Measurements from ENCODE around the gene SIRPB2. TPM values are rescaled to one million over a fixed set of nuclear protein-coding genes. Genes with fewer than 3 reads are reported as not detected.
A peak's percentile ranks its signal among the peaks of the same experiment; 100 is the strongest.

The SIRPB2 gene
- polyA plus RNA-seq, 2 donors: 0.41 to 0.75 TPM

DNA sequence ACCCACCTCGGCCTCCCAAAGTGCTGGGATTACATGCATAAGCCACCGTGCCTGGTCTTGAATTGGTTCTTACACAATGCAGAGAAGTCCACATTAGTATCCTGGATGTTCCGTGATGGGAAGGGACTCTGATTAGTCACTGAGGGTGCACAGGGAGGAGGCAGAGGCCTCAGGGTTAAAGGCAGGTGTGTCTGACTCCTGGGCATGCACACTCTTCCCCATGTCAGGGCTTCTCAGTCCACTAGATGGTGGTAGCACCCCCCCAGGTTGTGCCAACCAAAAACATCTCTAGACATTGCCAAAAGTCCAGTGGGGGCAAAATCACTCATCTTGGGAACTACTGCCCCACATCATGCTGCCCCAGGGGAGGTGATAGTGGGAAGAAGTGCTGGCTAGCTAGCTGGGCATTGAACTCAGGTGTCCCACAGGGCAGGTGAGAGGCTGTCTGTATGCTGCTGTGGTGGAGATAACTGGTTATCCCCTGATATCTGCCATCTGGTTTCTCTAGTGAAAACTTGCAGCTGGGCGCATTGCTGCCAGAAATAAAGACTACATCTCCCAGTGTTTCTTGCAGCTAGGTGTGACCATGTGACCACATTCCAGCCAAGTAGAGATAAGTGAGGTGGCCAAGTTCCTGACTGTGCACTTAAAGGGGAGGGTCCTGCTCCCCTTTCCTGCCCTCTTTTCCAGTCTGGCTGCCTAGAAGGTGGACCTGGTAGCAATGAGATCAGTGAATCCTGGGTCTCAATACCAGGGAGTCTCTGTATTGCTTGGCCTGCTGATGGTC, 16.2 kb downstream of the SIRPB2 start:
- H3K36me3 ChIP-seq (ENCODE audit: control insufficient read depth in 2 of 2, insufficient read depth in 2 of 2, low read length in 1 of 2): no peaks in the 10 kb centered on the region
- H3K9me3 ChIP-seq (ENCODE audit: control insufficient read depth in 2 of 2, insufficient read depth in 1 of 2, low read depth in 1 of 2, low read length in 1 of 2): no peaks in the 10 kb centered on the region
- peak overlapping the region; percentile 50 to 75 for H3K27ac ChIP-seq (ENCODE audit: low read depth in 2 of 2, low read length in 1 of 2)
- H3K4me3 ChIP-seq (ENCODE audit: low read depth in 1 of 2, low read length in 2 of 2): no peak overlapping the region
- no peaks in the 10 kb centered on the region for H3K27me3 ChIP-seq (ENCODE audit: control insufficient read depth in 1 of 2, insufficient read depth in 2 of 2, low read length in 2 of 2)
- H3K4me1 ChIP-seq (ENCODE audit: control insufficient read depth in 2 of 2, insufficient read depth in 2 of 2, low read length in 1 of 2): peaks cover 0 to 7% of the 10 kb centered on the region in 2 donors
- 51 to 59% methylated on average over 4 of the region's 4 CpGs for WGBS, 2 donors

DNA sequence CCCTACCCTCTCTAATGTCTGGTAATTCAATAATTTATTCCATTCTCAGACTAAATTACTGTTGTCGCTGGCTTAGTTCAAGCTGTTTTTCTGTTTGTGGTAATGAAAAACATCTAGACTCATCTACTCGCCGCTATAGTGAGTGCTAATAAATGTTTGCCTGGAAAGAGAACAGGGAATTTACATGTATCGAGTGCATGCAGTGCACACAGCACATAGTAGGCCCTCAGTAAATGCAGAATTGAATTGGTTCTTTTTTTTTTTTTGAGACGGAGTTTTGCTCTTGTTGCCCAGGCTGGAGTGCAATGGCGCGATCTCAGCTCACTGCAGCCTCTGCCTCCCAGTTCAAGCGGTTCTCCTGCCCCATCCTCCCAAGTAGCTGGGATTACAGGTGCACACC, 16.9 kb downstream of the SIRPB2 start:
- H3K27me3 ChIP-seq (ENCODE audit: control insufficient read depth in 1 of 2, insufficient read depth in 2 of 2, low read length in 2 of 2): no peaks in the 10 kb centered on the region
- no peak overlapping the region for H3K27ac ChIP-seq (ENCODE audit: low read depth in 2 of 2, low read length in 1 of 2)
- no peaks in the 10 kb centered on the region for H3K9me3 ChIP-seq (ENCODE audit: control insufficient read depth in 2 of 2, insufficient read depth in 1 of 2, low read depth in 1 of 2, low read length in 1 of 2)
- 94 to 97% methylated on average over 8 of the region's 8 CpGs for WGBS, 2 donors
- no peaks in the 10 kb centered on the region for H3K36me3 ChIP-seq (ENCODE audit: control insufficient read depth in 2 of 2, insufficient read depth in 2 of 2, low read length in 1 of 2)
- H3K4me1 ChIP-seq (ENCODE audit: control insufficient read depth in 2 of 2, insufficient read depth in 2 of 2, low read length in 1 of 2): peaks cover 0 to 9% of the 10 kb centered on the region in 2 donors
- no peak overlapping the region for H3K4me3 ChIP-seq (ENCODE audit: low read depth in 1 of 2, low read length in 2 of 2)

DNA sequence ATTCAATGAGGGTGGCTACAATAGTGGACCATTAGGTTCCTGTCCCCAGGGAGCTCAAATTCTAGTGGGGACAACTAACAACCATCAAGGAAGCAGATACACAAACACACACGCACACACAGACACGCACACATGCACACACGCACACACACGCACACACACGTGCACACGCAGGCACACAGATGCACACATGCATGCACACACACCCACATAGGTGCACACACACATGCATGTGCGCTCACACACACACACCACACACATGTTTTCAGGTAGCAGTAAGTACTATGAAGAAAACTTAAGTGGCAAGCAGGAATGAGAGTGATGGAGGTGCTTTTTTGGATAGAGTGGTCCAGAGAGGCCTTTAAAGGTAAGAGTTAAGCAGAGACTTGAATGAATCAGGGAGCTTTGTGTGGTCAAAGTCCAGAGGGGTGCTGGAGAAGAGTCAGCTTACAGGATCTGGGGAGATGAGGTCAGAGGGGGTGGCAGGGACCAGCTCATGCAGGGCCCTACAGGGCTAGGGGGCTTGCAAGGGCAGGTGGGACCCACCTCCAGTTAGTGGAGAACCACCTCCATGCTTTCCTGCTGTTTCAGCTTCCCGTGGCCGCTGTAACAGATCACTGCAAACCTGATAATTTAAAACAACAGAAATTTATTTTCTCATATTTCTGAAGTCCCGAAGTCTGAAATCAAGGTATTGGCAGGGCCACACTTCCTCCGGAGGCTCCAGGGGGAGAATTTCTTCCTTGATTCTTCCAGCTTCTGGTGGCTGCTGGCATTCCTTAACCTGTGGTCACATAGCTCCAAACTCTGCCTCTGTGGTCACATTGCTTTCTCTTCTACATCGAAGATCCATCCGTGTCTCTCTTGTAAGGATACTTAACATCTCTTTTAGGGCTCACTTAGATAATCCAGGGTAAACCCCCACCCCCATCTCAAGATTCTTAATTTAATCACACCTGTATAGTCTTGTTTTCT, 17.7 kb downstream of the SIRPB2 start:
- H3K27ac ChIP-seq (ENCODE audit: low read depth in 2 of 2, low read length in 1 of 2): no peak overlapping the region
- WGBS, 2 donors: 84 to 89% methylated on average over 13 of the region's 13 CpGs
- no peak overlapping the region for H3K4me3 ChIP-seq (ENCODE audit: low read depth in 1 of 2, low read length in 2 of 2)

DNA sequence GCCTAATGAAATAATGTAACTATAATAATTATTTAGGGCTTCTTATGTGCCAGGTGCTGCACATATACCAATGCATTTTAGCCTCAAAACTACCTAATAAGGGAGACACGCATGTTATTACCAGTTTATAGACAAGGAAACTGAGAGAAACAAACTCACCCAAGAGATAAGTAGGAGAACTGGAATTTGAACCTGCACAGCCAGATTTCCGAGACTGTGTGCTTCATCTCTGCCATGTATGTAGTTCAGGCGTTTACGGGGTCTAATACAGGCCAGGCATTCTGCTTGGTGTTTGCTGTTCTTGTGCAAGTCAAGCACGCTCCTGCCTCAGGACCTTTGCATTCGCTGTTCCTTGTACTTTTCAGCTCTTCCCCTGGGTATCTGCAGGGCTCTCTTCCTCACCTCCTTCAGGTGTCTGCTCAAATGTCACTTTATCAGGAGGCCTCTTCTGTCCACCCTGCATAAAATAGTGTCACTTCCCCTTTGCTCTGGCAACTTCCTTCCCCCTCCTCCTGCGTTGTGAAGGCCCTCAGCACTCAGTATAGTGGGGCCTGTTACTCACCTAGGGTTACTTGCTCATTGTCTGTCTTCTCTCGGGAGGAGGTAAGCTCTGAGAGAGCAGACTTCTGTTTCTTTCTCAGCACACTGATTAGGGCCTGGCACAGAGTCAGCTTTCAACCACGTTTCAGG, 18.5 kb downstream of the SIRPB2 start:
- Histone ChIP-seq H3K36me3 (ENCODE audit: control insufficient read depth in 2 of 2, insufficient read depth in 2 of 2, low read length in 1 of 2) (no peaks in the 10 kb centered on the region), H3K27ac (ENCODE audit: low read depth in 2 of 2, low read length in 1 of 2) (peak overlapping the region; percentile 30 to 40), H3K9me3 (ENCODE audit: control insufficient read depth in 2 of 2, insufficient read depth in 1 of 2, low read depth in 1 of 2, low read length in 1 of 2) (no peaks in the 10 kb centered on the region), H3K27me3 (ENCODE audit: control insufficient read depth in 1 of 2, insufficient read depth in 2 of 2, low read length in 2 of 2) (no peaks in the 10 kb centered on the region), H3K4me1 (ENCODE audit: control insufficient read depth in 2 of 2, insufficient read depth in 2 of 2, low read length in 1 of 2) (peaks cover 0 to 6% of the 10 kb centered on the region in 2 donors), H3K4me3 (ENCODE audit: low read depth in 1 of 2, low read length in 2 of 2) (no peak overlapping the region)
- WGBS, 2 donors: 62 to 63% methylated on average over 9 of the region's 9 CpGs

More for the DNA sequence above, 17.7 kb downstream of the SIRPB2 start:
- no peaks in the 10 kb centered on the region for H3K27me3 ChIP-seq (ENCODE audit: control insufficient read depth in 1 of 2, insufficient read depth in 2 of 2, low read length in 2 of 2)
- H3K4me1 ChIP-seq (ENCODE audit: control insufficient read depth in 2 of 2, insufficient read depth in 2 of 2, low read length in 1 of 2): peaks cover 0 to 9% of the 10 kb centered on the region in 2 donors
- H3K9me3 ChIP-seq (ENCODE audit: control insufficient read depth in 2 of 2, insufficient read depth in 1 of 2, low read depth in 1 of 2, low read length in 1 of 2): no peaks in the 10 kb centered on the region
- H3K36me3 ChIP-seq (ENCODE audit: control insufficient read depth in 2 of 2, insufficient read depth in 2 of 2, low read length in 1 of 2): no peaks in the 10 kb centered on the region

DNA sequence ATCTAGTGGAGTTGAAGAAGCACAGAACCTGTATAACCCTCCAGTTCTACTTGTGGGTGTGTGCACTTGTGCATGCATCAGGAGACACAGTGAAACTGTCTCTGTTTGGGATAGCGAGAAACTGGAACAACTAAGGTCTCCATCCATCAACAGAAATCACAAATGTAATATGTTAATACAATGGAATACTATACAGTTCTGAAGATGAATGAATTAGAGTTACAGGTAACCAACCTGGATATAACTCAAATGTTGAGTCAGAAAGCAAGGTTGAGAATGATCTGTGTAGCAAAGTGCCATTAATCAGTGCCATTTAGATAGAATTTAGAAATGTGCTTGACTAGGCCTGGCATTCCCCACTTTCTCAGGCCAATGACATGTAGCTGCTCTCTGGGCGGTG, 20.0 kb downstream of the SIRPB2 start:
- no peaks in the 10 kb centered on the region for H3K27me3 ChIP-seq (ENCODE audit: control insufficient read depth in 1 of 2, insufficient read depth in 2 of 2, low read length in 2 of 2)
- no peaks in the 10 kb centered on the region for H3K36me3 ChIP-seq (ENCODE audit: control insufficient read depth in 2 of 2, insufficient read depth in 2 of 2, low read length in 1 of 2)
- 95 to 100% methylated on average over 2 of the region's 2 CpGs for WGBS, 2 donors
- peaks cover 0 to 10% of the 10 kb centered on the region in 2 donors for H3K4me1 ChIP-seq (ENCODE audit: control insufficient read depth in 2 of 2, insufficient read depth in 2 of 2, low read length in 1 of 2)
- no peak overlapping the region for H3K27ac ChIP-seq (ENCODE audit: low read depth in 2 of 2, low read length in 1 of 2)
- no peak overlapping the region for H3K4me3 ChIP-seq (ENCODE audit: low read depth in 1 of 2, low read length in 2 of 2)
- no peaks in the 10 kb centered on the region for H3K9me3 ChIP-seq (ENCODE audit: control insufficient read depth in 2 of 2, insufficient read depth in 1 of 2, low read depth in 1 of 2, low read length in 1 of 2)

DNA sequence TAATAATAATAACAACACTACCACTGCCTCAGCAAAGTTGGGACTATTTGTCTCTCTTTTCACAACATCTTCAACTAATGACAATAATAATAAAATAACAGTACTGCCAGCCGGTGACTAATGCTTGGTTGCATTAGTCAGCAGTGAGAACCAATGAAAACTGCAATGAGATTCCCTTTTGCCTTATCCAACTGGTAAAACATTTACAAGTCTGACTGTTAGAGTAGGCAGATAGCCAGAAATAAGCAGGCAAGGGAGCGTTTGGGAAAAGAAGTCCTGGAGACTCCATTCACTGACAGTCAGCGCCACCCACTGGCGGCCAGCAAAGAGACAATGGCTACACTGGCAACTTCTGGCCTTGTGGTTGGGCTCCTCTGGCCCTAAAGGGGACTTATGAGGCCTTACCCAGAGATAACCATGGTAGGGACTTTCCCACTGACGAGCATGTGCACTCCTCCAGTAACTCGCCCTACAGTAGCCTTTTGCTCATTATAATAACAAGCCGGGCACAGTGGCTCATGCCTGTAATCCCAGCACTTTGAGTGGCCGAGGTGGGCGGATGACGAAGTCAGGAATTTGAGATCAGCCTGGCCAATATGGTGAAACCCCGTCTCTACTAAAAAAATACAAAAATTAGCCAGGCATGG, 21.2 kb downstream of the SIRPB2 start:
- peaks cover 5 to 13% of the 10 kb centered on the region in 2 donors for H3K4me1 ChIP-seq (ENCODE audit: control insufficient read depth in 2 of 2, insufficient read depth in 2 of 2, low read length in 1 of 2)
- peak overlapping the region in 1 of 2 donors; percentile 78 for H3K27ac ChIP-seq (ENCODE audit: low read depth in 2 of 2, low read length in 1 of 2)
- H3K27me3 ChIP-seq (ENCODE audit: control insufficient read depth in 1 of 2, insufficient read depth in 2 of 2, low read length in 2 of 2): no peaks in the 10 kb centered on the region
- H3K36me3 ChIP-seq (ENCODE audit: control insufficient read depth in 2 of 2, insufficient read depth in 2 of 2, low read length in 1 of 2): no peaks in the 10 kb centered on the region
- H3K9me3 ChIP-seq (ENCODE audit: control insufficient read depth in 2 of 2, insufficient read depth in 1 of 2, low read depth in 1 of 2, low read length in 1 of 2): no peaks in the 10 kb centered on the region
- 24 to 33% methylated on average over 11 of the region's 11 CpGs for WGBS, 2 donors
- no peak overlapping the region for H3K4me3 ChIP-seq (ENCODE audit: low read depth in 1 of 2, low read length in 2 of 2)

DNA sequence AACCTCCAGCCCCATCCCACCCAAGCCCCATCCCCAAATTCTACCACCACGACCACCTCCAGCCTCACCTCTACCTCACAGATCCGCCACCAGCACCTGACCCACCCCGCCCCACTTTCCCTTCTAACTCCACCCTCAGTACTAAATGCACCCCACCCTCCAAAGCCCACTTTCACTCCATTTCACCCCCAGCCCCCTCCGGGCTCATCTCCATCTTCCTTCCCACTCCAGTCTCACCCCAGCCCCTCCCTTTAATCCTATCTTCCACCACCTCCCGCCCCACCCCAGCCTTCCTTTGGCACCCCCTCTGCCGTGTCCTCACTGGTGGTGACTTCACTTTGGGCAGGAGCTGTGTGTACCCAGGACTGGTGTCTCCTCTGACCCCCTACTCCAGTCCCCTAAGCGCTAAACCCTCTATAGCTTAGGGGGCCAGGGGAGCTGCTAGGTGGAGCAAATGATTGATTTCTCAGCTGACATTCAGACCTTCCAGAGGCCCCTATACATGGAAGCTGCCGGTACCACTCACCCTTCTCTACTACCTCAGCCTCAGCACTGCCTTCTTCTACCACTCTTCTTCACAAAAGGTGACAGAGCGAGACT, 21.8 kb downstream of the SIRPB2 start:
- Histone ChIP-seq H3K9me3 (ENCODE audit: control insufficient read depth in 2 of 2, insufficient read depth in 1 of 2, low read depth in 1 of 2, low read length in 1 of 2) (no peaks in the 10 kb centered on the region), H3K27me3 (ENCODE audit: control insufficient read depth in 1 of 2, insufficient read depth in 2 of 2, low read length in 2 of 2) (no peaks in the 10 kb centered on the region), H3K4me1 (ENCODE audit: control insufficient read depth in 2 of 2, insufficient read depth in 2 of 2, low read length in 1 of 2) (peaks cover 5 to 11% of the 10 kb centered on the region in 2 donors), H3K27ac (ENCODE audit: low read depth in 2 of 2, low read length in 1 of 2) (no peak overlapping the region), H3K36me3 (ENCODE audit: control insufficient read depth in 2 of 2, insufficient read depth in 2 of 2, low read length in 1 of 2) (no peaks in the 10 kb centered on the region), H3K4me3 (ENCODE audit: low read depth in 1 of 2, low read length in 2 of 2) (no peak overlapping the region)
- WGBS, 2 donors: 68 to 70% methylated on average over 9 of the region's 9 CpGs

DNA sequence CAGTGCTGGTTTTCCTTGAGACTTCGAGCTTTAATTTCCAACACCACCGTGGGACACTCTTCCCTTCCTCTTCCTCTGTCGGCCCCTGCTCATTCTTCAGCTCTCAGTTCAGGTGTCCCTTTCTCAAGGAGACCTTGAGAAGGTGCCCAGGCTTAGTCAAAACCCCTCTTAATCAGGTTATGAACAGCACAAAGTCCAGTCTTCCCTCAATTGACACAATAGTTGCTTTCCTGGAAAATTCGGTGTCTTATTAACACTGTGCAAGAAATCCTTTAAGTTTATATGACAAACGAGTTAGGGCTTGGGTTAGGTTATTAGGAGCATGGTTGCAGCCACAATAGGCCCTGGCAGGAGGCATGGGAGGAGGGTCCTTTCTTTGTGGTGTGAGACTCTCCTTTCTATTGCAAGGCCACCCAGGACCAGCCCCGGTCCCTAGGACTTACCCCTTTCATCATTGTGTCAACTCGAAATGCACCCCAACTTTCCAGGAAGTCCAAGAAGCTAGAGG, 23.0 kb downstream of the SIRPB2 start:
- Histone ChIP-seq H3K4me1 (ENCODE audit: control insufficient read depth in 2 of 2, insufficient read depth in 2 of 2, low read length in 1 of 2) (peaks cover 5 to 13% of the 10 kb centered on the region in 2 donors), H3K9me3 (ENCODE audit: control insufficient read depth in 2 of 2, insufficient read depth in 1 of 2, low read depth in 1 of 2, low read length in 1 of 2) (no peaks in the 10 kb centered on the region), H3K36me3 (ENCODE audit: control insufficient read depth in 2 of 2, insufficient read depth in 2 of 2, low read length in 1 of 2) (peaks cover 0 to 4% of the 10 kb centered on the region in 2 donors), H3K27me3 (ENCODE audit: control insufficient read depth in 1 of 2, insufficient read depth in 2 of 2, low read length in 2 of 2) (no peaks in the 10 kb centered on the region), H3K4me3 (ENCODE audit: low read depth in 1 of 2, low read length in 2 of 2) (no peak overlapping the region), H3K27ac (ENCODE audit: low read depth in 2 of 2, low read length in 1 of 2) (no peak overlapping the region)
- 66 to 80% methylated on average over 7 of the region's 7 CpGs for WGBS, 2 donors
